Measurements from ENCODE around the gene TOP2B.

Gene TOP2B

GRCh38 chr3:25610779-25611178 is 53.9 kb downstream of the TOP2B start:
- no peak for DNase-seq

DNA sequence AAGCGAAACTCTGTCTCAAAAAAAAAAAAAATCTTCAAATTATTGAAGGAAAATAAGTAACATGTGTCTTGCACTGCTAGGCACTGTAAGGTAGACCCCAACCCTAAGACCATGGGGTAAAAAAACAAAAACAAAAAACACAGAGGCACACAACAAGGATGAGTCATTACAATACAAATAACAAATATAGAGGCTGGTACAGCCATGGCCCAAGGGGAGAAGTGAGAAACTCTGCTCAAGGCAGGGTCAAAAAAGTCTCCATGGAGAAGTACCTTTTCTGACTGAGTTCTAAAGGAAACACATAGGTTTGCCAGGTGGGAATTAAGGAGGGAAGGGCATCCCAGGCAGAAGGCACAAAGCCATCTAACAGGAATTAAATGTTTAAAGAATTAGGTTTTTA is 54.5 kb downstream of the TOP2B start:
- DNase-seq = no peak

GRCh38 chr3:25604107-25604805 is 60.5 kb downstream of the TOP2B start:
- DNase-seq = no peak

DNA sequence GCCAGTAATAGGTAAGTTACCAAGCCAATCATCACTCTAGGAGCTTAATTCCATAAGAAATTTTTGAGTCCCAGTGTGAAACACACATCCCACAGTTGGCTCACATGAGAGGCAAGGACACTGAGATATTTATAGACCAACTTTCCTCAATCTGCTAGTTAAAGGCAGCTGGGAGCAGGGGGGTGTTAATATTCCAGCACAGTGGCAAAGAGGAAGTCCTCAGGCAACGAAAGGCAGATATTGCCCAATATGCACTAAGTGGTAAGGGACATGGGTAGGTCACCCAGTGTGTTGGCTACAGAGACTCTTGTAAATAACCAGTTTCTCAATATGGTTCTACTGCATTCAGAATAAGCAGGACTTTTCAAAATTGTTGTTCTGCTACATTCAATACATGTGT is 61.0 kb downstream of the TOP2B start:
- DNase-seq = no peak

DNA sequence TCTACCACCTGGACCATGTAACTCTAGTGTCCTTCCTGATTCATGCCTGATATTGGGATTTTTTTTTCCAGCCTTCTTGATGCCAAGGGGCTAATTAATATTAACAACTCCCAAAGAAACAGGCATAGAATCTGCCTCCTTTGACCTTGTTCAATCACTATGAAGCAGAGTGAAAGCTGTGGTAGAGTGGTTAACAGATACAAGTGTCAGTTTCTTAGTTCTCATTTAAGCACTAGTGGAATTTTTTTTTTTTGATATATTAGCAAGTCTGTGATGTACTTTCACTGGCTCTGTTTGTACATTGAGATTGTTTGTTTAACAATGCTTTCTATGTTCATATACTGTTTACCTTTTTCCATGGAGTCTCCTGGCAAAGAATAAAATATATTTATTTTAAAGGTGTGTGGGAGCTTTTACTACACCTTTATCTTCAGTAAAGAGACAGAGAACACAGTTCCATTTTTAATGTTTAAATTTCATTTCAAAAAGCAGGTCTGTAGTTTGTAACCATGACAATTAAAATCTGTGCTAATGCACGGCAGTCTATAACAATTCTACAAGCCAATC is 67.1 kb downstream of the TOP2B start:
- no peak for DNase-seq

DNA sequence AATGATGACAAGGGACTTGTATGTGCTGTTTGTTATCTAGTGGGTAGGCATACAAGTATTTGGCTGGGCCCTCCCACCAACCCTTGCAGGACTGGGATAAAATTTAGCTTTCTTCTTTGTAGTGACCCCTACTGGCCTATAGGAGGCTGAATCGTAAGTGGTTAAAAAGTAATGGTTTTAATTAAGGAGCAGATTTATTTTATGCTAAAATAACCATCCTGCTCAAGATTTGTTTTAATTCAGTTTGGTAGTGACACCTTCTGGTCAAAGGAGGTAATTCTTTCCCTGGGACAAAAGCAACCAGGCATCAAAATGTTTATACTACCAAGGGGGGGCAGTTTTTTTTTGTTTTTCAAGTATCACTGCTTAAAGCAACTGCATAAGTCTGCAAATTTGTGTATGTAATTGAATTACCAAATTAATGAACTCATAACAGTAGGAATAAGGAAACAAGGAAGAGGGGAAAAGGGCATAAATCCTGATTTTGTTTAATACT is 70.7 kb downstream of the TOP2B start:
- DNase-seq = peak; percentile 47

GRCh38 chr3:25593001-25593400 is 71.7 kb downstream of the TOP2B start:
- DNase-seq = no peak

DNA sequence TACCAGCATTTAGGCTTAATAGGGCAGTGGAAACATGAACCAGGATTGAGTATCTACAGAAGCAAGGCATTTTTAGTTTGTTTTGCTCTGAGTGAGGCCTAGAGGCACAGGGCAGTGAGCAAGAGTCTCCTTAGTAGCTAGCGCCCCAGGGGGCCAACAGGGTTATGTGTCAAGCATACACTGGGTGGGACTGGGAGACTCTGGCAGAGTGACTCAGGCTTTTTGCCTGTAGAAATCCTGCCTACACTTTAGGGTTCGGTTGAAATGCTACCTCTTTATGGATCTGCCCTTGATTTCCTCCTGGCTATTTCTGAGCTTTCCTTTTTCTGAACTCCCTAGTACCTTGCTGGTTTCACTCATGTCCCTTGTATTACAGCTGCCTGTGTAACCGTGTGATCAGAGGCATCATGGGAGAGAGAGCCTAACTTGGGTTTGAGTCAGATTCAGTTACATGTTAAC is 72.2 kb downstream of the TOP2B start:
- peak; percentile 6 for DNase-seq

DNA sequence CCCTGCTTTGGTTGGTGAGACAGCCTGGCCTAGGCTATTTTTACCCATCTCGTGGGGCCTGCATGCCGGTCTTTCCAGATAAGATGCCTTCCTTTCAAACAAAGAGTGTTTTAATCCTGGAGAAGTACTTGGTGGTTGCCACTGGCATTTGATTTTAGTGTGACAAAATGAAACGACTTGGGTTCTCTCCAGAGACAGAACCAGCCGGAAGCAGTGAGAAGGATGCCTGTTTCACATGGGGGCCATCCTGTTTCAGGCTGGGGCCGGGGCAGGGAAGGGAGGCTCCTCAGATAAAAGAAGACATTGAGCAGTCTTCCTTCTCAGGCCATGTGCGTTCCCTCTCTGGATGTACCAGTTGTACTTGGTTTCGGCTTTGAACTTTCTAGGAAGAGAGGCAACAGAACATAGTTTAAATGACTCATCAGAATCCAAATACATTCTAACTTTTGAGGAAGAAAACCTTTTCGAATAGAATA is 74.9 kb downstream of the TOP2B start:
- no peak for DNase-seq

GRCh38 chr3:25589104-25589782 is 75.5 kb downstream of the TOP2B start:
- DNase-seq = no peak

DNA sequence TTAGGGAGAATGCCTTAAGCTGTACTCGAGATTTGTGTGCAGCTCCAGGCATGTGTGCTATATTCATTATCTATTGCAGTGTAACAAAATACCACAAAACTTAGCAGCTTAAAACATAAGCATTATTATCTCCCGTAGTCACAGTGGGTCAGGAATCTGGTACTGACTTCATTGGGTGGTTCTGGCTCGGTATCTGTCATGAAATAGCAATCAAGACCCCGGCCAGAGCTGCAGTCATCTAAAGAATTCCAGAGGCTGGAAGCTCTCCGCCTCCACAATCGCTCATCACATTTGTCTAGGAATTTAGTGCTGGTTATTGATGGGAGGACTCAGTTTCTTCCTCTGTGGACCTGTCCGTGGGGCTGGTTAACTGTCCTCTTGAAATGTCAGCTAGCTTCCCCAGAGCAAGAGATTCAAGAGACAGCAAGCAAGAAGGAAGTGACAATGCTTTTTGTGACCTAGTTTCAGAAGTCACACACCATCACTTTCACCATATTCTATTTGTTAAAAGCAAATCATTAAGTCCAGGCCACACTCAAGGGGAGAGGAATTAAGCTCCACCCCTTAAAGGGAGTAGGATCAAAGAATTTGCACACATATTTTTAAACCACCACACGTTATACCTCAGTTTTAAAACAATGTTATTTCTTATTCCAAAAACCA is 76.1 kb downstream of the TOP2B start:
- DNase-seq = no peak

DNA sequence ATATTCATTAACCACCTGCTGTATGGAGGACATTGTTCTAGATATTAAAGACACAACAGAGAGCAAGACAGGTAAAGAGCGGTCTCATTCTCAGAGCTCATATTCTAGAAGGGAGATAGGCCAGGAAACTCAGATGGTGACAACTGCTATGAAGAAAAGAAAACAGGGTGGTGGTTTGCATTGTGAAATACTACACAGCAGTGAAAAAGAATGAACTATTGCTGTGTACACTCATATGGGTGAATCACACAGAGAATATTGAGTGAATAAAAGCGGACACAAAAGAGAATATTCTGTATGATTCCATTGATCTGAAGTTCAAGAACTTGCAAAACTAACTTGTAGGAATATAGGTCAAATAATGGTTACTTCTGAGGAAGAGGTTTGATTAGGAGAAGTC is 76.7 kb downstream of the TOP2B start:
- DNase-seq = no peak

DNA sequence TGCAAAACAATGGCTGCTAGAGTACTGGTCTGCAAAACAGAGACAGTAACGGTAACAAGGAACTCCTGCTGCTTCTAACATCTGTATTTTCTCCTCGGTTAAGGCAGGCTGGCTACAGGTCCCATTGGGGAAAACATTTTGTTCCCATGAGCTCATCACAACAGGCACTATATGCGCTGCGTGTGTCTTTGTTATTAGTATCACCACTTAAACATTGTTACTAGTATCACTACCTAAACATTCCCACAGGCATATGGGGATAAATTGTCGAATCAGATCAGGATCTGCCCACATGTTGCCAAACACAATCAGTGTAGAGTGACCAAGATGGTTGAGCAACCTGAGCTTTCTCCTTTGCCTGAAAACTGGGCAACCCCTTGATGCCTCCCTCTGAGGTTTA is 77.2 kb downstream of the TOP2B start:
- DNase-seq = no peak

GRCh38 chr3:25587094-25587493 is 77.6 kb downstream of the TOP2B start:
- DNase-seq = peak; percentile 1

- DNase-seq = no peak
Measured at GRCh38 chr3:25586553-25586952, 78.2 kb downstream of the TOP2B start.

- DNase-seq = no peak
Measured at GRCh38 chr3:25586167-25586505, 78.6 kb downstream of the TOP2B start.

DNA sequence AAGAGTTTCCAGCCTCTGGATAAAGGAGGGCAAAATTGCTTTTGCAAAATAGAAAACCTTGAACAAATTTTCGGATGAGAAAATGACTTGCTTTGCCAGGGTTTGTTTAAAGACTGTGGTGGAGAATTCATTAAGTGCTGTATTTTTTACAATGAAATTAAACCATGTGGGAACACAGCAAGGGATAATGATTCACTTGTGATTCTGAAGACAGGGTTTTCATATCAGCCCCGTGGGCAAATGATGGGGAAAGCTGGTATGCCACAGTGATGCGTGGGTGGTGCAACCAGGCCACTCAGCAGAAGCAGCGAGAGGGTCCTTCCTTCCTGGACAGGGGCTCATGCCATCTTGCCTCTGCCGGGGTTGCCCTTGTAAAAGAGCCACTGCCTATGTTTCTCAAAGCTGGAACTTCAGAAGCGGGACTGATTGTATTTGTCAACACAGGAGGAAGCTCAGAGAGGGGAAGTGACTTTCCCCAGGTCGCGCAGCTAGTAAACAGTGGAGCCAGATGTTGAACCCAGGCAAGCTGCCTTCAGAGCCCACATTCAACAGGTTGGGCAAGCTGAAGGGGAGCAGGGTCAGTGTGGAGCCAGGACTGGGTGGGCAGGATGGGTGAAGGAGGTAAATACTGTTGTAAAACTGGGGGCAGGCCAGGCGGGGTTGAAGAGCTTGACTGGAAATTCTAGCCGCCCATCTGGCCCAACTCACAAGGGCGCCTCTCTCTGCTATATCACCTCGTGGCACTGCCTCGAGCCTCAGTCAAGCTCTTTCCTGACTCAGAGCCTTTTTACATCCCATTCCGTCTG is 79.1 kb downstream of the TOP2B start:
- DNase-seq = no peak

DNA sequence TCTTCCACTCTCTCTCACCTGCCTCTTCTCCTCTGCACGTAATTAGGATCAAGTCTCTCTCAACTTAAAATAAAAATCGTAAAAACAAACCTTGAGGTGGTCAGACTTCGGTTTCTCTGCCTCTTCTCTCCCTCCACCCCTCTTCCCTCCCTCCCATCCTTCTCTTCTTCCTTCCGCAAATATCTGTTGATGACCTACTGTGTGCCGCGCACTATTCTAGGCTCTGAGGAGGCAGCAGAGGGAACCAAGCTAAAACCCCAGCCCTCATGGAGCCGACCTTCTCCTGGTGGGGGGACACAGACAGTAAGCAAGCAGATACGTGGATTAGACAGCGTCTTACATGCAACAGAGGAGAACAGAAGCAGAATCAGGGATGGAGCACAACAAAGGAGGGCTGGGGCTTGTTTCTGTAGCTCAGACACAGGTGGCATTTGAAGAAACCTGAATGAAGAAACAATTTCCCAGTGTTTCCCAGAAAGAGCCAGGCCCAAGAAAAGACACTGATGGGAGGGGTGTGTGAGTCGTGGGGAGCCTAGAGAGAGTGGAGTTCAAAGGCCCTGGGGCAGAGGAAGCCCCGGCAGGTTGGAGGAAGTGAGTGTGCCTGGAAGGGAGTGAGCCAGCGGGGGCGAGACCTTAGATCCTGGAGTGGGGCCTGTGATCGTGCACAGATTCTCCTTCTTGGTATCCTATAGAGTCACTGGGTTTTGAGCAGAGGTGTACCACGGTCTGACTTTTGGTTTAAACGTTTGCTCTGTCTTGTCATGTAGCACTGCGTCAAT is 80.5 kb downstream of the TOP2B start:
- DNase-seq = no peak

- no peak for DNase-seq
Measured at GRCh38 chr3:25583343-25583742, 81.4 kb downstream of the TOP2B start.

GRCh38 chr3:25582242-25582641 is 82.5 kb downstream of the TOP2B start:
- peak; percentile 37 for DNase-seq

DNA sequence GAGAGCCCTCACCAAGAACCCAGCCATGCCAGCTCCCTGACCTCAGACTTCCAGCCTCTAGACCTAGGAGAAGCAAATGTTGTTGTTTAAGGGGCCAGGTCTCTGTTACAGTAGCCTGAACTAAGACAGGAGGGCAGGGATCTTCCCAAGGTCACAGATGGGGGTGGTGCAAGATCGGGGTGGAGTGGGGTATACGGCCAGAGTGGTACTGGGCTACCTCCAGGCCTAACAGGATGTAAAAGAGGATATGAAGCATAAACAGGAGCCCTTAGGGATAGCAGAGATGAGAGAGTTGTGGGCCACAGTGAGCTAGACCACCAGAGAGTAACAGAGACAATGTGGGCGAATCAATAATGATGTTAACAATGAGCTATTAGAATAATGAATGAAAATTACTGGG is 82.9 kb downstream of the TOP2B start:
- DNase-seq = no peak

DNA sequence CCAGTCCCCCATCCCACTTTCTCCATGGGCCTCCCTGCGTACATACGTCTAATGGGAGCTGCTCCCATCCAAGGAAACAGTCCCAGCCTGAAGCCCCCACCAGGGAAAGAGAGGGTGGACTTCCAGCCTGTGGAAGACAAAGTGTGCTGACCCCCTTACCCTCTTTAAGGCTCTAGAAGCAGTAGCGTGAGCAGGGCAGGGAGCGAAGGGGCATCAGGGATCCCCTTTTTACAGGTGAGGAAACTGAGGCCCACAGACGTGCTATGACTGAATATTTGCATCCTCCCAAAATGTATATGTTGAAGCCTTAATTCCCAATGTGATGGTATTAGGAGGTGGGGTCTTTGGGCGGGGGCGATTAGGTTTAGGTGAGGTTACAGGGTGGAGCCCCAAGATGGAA is 83.4 kb downstream of the TOP2B start:
- no peak for DNase-seq

All from DMS53 (cell line).